SW480 (cell line): Measurements from ENCODE around the gene SENP8.
"Not testable (repeated sequence)": the region's sequence is repeated elsewhere in the genome, so short reads cannot be mapped to it uniquely, and the experiment has no call there.

Source experiments
- DNase-seq: peaks from one replicate; pipeline ENCODE4 v3.0.0-alpha.2; 2016; ENCODE audit warnings: low spot score

Gene SENP8

GRCh38 chr15:72155635-72156616 lies 37.7 kb downstream of the SENP8 start:
- peak; percentile 82 for DNase-seq

- no peak for DNase-seq
Measured at GRCh38 chr15:72156928-72157327, 38.7 kb downstream of the SENP8 start.

- DNase-seq: no peak
Measured at GRCh38 chr15:72160696-72161245, 42.6 kb downstream of the SENP8 start.

- no peak for DNase-seq
Measured at GRCh38 chr15:72161361-72162132, 43.3 kb downstream of the SENP8 start.

- DNase-seq: no peak
Measured at GRCh38 chr15:72162569-72162968, 44.4 kb downstream of the SENP8 start.

GRCh38 chr15:72163719-72164118 lies 45.5 kb downstream of the SENP8 start:
- no peak for DNase-seq

- DNase-seq: no peak
Measured at GRCh38 chr15:72166716-72167417, 48.7 kb downstream of the SENP8 start.

- no peak for DNase-seq
Measured at GRCh38 chr15:72167445-72167844, 49.2 kb downstream of the SENP8 start.

- DNase-seq: no peak
Measured at GRCh38 chr15:72168131-72168807, 50.1 kb downstream of the SENP8 start.

GRCh38 chr15:72168808-72169190 lies 50.6 kb downstream of the SENP8 start:
- DNase-seq: no peak

- DNase-seq: no peak
Measured at GRCh38 chr15:72169236-72169920, 51.2 kb downstream of the SENP8 start.

- no peak for DNase-seq
Measured at GRCh38 chr15:72169921-72170611, 51.9 kb downstream of the SENP8 start.

- DNase-seq: no peak
Measured at GRCh38 chr15:72170691-72171090, 52.5 kb downstream of the SENP8 start.

GRCh38 chr15:72171978-72172377 lies 53.8 kb downstream of the SENP8 start:
- not testable (repeated sequence) for DNase-seq

- DNase-seq: no peak
Measured at GRCh38 chr15:72172796-72173195, 54.6 kb downstream of the SENP8 start.

- DNase-seq: no peak
Measured at GRCh38 chr15:72173401-72173800, 55.2 kb downstream of the SENP8 start.

- no peak for DNase-seq
Measured at GRCh38 chr15:72173864-72174550, 55.8 kb downstream of the SENP8 start.

- no peak for DNase-seq
Measured at GRCh38 chr15:72174551-72175165, 56.5 kb downstream of the SENP8 start.
